ENCODE data around the gene ATP1B2. TPM values are rescaled to one million over a fixed set of nuclear protein-coding genes. Genes with fewer than 3 reads are reported as not detected.
"Not testable (repeated sequence)": the region's sequence is repeated elsewhere in the genome, so short reads cannot be mapped to it uniquely, and the experiment has no call there.

ATP1B2 gene
- total RNA-seq, 1 experiment from 2014 or later, result not detected

DNA sequence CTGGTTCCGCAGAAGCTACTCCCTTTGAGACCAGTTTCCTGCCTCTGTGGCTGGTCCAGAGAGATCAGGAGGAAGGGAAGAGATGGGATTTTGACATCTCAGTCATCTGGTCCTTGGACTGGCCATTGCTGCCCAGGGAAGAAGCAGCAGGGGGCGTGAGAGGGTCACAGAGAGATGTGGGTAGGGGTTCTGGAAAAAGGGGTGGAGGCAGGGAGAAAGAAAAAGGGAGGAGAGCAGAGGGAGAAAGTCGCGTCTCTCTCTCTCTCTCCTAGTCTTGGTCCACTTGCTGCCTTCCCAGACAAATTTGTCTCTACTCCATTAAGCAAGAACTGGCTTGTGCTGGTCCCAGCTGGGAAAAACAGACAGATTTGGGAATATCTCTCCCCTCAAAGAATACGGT, 16.3 kb upstream of the ATP1B2 start:
- no peak for DNase-seq (ENCODE audit: low spot score)

DNA sequence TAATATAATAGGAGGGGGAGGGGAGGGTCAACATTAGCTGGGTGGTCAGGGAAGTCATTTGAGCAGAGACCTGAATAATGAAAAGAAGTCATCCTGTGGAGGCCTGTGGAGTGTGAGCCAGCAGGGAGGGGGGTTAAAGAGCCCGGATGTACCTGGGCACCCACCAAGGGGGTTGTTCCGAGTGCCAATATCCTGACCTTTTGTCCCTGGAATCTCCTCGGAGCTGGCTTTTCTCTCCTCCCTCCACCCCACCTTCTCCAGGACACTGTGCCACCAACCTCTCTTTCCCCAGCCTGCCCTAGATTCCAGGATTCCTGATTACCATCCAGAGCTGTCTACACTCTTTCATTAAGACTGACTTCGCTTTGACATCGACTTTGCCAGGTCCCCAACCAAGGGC, 14.6 kb upstream of the ATP1B2 start:
- no peak for DNase-seq (ENCODE audit: low spot score)

DNA sequence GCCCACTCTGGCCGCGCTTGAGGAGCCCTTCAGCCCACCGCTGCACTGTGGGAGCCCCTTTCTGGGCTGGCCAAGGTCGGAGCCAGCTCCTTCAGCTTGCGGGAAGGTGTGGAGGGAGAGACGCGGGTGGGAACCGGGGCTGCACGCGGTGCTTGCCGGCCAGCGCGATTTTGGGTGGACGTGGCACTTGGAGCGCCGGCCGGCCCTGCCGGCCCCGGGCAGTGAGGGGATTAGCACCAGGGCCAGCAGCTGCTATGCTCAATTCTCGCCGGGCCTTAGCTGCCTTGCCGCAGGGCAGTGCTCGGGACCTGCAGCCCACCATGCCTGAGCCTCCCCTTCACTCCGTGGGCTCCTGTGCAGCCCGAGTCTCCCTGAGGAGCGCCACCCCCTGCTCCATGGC, 9.9 kb upstream of the ATP1B2 start:
- DNase-seq (ENCODE audit: low spot score), result no peak

DNA sequence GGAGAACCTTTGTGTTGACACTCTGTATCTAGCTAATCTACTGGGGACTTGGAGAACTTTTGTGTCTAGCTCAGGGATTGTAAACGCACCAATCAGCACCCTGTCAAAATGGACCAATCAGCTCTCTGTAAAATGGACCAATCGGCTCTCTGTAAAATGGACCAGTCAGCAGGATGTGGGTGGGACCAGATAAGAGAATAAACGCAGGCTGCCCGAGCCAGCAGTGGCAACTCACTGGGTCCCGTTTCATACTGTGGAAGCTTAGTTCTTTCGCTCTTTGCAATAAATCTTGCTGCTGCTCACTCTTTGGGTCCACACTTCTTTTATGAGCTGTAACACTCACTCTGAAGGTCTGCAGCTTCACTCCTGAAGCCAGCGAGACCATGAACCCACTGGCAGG, 9.1 kb upstream of the ATP1B2 start:
- not testable (repeated sequence) for DNase-seq (ENCODE audit: low spot score)

DNA sequence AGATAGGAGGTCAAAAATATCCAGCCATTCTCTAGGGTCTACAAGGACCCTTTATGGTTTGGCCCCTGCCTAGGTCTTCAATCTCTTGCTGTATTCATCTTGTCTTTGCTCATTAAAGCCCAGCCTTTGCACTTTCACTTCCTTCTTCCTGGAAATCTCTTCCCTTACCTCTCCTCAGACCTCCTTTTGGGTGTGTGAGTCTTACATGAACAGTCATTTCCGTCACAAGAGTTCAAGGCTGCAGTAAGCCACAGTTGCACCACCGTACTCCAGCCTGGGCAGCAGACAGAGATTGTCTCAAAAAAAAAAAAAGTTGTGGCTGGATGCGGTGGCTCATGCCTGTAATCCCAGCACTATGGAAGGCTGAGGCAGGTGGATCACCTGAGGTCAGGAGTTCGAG, 6.0 kb upstream of the ATP1B2 start:
- peak; percentile 18 for DNase-seq (ENCODE audit: low spot score)

DNA sequence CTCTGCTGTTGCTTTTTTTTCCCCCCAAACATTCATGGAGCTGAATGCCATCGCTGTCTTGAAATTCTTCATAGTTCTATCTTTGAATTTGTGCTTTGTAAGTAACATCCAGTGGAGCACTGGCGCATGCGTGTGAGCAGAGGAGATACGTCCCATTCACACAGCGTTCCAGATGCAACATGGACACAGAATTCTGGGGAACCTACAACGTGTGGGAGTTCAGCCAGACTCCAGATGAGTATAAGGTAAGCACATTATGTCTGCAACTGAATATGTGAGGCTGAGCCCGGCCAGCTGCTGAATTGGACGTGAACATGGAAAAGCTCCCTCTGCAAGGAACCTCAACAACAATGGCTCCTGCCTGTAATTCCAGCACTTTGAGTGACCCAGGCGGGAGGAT, 4.3 kb upstream of the ATP1B2 start:
- DNase-seq (ENCODE audit: low spot score), result no peak

DNA sequence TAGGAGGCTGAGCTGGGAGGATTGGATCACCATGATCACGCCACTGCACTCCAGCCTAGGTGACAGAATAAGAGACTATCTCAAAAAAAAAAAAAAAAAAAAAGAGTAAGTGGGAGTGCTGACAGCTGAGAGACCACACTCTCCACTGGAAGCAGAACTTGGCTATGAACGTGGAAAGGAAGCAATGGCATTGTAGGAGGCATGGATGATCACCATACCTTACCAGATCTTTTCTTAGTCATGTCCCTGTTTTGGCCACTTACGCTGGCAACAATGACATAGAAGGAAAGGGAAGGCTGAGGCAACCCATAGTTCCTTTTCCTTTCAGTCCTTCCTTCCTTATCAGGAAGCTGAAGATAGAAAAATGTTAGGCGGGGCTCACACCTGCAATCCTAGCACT, 3.7 kb upstream of the ATP1B2 start:
- DNase-seq (ENCODE audit: low spot score), result no peak

DNA sequence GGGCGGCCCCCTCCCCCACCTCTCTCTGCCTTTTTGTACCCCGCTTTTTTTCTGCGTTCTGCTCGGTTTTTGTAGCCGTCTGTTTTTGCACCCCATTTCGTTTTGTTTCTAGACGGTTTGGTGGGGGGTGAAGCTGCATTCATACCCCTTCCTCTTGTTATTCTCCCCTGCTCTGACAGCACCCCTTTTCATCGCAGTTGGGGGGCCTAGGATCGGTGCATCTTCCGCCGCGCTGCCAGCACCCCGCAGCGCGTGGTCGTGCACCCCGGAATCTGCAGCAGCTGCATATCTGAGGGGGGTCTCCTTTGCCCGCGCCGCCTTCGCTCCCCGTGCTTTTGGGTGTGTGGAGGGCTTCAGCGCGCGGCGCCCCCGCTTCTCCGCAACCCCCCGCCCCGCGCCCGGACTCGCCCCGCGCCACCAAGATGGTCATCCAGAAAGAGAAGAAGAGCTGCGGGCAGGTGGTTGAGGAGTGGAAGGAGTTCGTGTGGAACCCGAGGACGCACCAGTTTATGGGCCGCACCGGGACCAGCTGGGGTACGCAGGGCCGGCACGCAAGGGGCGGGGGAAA, 455 bp downstream of the ATP1B2 start:
- no peak for DNase-seq (ENCODE audit: low spot score)

DNA sequence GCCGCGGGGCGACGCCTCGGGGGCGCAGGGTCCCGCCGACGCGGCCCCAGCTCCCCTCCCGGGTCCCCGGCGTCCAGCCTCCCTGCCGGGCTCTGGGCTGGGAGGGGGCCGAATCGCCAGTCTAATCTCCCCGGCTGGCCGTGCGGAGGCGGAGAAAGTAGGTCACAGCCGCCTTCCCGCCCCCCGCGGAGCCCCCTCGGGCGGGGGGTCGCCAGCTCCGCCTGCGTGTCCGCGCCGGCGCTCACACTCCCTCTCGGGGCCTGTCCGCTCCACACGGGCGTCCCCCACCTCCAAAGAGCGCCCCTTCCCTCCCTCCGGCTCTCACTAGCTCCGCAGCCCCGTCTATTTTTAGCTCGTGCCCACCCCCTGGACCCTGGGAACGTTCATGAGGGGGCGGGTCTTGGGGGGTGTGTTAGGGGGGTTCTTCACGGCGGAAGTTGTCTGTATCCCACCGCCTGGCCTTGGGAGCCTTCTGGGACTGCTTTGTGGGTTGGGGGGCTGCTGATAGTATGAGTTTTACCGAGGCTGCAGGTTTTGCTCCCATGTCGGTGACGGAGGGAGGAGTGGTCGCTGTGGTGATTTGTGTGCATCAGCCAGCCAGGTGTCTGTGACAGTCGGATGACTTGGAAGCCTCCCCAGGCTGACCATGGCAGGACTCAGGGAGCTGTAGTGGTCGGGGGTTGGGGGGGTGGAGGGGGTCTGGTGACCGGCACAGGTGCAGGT, 1.1 kb downstream of the ATP1B2 start:
- DNase-seq (ENCODE audit: low spot score), result no peak

DNA sequence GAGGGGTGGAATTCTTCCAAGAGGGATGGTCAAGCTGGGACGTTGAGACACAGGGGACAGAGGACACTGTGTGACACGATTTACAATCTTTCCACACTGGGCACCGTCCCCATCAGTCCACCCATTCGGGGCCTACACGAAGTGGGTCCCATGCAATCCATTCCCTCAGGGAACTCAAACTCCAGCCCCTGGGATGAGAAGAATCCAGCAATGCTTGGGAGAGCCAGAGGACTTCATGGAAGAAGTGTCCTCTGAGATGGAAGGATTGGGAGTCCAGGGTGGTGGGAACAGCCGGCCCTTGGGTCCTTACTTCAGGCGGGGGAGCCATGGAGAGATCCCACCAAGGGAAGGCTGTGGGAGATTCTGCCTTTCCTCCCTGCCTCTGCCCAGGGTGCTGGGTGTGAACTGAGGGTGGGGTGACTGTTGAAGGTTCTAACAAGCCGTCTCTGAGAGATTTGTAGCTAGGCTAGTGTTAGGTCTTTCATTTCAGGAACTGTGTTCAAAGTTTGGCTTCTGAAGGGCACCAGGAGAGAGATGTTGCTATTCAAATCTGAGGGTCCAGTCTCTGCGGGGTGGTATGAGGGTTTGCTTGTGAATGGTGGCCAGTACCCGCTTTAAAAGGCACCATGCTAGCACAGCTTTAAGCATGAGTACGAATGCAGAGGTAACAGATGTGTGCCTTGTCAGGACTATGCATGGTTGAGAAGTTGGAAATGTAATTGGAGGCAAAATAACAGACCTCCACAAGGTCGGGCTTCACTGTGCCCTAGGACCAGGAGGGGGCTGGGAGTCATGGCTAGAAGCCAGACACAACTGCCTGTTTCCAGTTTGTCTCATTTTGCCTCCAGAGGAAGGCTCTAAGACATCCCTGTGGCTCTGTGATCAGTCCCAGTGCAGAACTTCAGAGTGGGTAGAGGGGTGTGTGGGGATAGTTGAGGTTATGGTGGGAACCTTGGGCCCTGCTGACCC, 1.9 kb downstream of the ATP1B2 start:
- DNase-seq (ENCODE audit: low spot score), result no peak

DNA sequence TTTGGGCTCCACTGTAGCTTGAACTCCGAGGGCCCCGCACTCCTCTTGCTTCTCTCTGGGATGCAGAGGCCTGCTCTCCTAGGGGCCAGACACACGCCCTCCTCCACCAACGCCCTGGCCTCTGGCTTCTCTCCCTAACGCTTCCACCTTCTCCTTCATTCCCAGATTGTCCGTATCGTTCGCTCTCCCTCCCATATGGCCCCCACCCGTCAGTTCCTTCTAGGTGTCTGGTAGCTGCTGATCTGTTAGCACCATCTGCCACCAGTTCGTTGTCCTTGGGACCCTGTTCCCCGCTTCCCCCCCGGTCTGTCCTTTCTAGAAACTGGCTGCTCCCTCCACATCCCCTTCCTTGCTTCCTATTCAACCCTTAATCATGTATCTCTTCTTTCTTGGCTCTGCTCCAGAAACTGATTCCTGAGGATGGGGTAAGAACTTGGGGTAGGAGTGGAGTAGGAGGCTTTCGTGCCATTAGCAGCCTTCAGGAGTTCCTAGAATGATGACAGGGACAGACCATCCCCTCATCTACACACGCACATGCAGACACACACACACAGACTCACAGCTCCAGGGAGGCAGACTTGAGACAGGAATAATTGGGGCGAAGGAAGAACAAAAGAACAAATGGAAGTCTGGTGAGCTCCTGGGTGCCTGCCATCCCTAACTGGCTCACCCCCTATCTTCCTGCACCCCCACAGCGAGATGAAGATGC, 4.3 kb downstream of the ATP1B2 start:
- DNase-seq (ENCODE audit: low spot score), result no peak

DNA sequence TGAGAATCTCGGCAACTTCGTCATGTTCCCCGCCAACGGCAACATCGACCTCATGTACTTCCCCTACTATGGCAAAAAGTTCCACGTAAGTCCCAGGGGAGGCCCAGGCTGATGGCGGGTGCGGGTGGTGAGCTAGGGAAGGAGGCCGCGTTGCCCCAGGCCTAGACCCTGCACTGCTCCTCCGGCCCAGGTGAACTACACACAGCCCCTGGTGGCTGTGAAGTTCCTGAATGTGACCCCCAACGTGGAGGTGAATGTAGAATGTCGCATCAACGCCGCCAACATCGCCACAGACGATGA, 4.8 kb downstream of the ATP1B2 start:
- DNase-seq (ENCODE audit: low spot score), result no peak

DNA sequence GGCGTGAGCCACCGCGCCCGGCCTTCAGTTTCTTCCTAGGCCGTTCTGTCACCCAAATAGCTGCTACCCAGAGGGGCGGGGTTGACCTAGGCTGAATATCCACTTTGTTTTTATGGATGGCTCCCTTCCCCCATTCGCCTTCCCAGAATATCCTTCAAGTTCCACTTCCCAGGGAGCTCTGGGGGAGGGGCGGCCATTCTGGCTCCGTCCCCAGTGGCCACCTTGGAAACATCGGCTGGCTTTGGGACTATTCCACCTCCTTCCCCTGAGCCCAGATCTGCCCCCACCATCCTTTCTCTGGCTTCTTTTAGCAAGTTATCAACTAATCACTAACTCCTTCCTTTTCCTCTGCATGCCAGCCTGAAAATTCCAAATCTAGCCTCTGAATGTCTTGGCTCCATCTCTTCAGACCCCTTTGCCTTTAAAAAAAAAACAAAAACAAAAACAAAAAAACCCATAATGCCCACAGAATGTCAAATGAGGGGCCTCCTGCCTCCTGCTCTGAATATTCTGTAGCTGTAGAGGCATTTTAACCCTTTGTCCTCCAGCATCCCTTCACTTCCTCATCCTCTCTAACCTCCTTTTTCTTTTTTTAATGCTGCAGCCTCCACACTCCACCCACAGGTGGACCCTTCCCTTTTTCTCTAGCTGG, 6.4 kb downstream of the ATP1B2 start:
- DNase-seq (ENCODE audit: low spot score), result no peak

DNA sequence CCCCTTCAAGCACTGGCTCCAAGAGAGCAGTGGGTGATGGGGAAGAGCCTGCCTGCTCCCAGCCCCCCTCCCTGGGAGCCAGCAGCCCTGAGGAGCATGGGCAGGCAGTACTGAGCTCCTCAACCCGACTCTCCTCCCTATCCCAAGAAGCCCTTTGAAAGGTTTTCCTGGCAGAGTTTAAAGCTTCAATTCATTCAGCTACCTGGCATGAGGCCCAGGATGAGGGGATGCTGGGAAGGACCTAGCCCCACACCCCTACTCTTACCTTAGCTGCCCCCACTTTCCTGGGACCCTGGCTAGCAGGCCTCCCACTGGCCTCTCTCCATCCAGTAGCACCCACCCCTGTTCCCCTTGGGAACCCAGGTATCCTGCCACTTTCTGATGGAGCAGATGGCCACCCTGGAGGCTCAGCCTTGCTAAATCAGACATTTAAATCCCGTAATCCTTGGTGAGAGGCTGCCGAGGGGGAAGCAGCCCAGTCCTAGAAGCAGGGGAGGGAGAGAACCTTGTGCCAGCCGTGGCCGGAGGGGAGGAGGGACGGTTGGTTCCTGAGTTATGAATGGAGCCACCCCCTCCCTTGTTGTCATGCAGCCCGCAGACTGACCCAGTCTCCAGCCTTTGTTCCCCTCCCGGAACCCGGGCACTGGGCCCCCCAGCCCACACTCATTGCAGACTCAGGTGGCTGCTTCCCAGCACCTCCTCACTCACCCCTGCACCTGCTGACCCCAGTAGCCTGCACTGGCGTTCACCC, 17.1 kb downstream of the ATP1B2 start:
- DNase-seq (ENCODE audit: low spot score), result no peak

DNA sequence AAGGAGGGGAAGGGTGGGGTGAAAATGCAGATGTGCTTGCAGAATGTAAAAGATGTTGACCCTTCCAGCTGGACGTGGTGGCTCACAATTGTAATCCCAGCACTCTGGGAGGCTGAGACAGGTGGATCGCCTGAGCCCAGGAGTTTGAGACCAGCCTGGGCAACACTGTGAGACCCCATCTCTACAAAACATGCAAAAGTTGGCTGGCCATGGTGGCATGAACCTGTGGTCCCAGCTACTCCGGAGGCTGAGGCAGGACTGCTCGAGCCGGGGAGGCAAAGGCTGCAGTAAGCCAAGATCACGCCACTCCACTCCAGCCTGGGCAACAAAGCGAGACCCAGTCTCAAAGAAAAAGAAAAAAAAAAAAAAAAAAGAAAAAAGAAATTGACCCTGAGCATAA, 17.8 kb downstream of the ATP1B2 start:
- DNase-seq (ENCODE audit: low spot score), result no peak

DNA sequence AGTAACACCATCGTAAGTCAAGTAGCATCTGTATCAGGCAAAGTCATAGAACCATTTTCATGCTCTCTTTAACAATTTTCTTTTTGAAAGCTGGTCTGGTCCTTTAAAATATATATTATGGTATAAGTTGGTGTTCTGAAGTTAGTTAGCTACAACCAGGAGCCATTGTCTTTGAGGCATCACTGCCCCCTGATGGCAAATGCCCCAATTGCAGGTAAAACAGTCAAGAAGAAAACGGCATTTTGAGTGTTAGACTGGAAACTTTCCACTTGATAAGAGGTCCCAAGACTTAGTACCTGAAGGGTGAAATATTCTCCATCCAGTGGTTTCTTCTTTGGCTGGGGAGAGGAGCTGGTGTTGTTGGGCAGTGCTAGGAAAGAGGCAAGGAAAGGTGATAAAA, 22.5 kb downstream of the ATP1B2 start:
- no peak for DNase-seq (ENCODE audit: low spot score)

DNA sequence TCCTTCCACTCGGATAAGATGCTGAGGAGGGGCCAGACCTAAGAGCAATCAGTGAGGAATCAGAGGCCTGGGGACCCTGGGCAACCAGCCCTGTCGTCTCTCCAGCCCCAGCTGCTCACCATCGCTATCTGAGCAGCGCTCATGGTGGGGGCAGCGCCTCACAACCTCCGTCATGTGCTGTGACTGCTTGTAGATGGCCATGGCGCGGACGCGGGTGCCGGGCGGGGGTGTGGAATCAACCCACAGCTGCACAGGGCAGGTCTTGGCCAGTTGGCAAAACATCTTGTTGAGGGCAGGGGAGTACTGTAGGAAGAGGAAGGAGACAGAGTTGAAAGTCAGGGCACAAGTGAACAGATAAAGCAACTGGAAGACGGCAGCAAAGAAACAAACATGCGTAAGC, 24.2 kb downstream of the ATP1B2 start:
- no peak for DNase-seq (ENCODE audit: low spot score)

DNA sequence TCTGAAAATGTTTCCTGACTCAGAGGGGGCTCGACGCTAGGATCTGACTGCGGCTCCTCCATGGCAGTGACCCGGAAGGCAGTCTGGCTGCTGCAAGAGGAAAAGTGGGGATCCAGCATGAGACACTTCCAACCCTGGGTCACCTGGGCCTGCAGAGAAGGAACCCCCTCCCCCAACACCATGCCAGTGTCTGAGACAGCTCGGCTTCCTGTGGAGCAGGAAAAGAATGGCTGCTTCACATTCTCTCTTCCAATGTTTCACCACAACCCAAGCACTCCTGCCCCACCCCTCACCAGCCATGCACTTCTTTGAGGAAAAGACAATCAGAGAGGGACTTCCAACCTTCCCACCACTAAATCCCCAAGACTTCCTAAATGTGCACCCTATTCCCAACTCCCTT, 25.8 kb downstream of the ATP1B2 start:
- no peak for DNase-seq (ENCODE audit: low spot score)

DNA sequence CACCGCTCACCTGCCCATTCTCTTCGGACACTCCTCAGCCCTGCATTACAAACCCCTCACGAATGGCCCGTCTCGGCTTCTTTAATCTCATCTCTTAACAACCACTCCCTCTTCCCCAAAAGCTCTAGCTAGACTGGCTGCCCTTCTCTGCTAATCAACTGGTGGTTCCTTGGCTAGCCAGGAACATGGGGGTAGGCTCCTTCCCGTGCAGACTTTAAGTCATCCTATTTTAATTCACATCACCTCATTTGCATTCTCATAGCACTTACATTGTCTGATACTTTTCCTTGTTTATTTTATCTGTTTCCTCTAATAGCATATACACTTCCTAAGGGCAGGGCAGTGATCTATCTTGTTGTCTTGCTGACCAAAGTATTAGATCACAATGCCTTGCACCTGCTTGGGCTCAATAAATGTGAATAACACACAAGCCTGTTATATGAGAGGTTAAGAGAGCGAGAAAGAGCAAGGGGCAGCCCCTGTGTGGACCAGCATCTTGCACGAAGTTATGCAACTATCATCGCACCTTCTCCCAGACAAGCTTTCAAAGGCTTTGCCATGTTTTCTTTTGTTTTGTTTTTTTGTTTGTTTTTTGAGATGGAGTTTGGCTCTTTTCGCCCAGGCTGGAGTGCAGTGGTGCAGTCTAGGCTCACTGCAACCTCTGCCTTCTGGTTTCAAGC, 26.8 kb downstream of the ATP1B2 start:
- DNase-seq (ENCODE audit: low spot score), result no peak

DNA sequence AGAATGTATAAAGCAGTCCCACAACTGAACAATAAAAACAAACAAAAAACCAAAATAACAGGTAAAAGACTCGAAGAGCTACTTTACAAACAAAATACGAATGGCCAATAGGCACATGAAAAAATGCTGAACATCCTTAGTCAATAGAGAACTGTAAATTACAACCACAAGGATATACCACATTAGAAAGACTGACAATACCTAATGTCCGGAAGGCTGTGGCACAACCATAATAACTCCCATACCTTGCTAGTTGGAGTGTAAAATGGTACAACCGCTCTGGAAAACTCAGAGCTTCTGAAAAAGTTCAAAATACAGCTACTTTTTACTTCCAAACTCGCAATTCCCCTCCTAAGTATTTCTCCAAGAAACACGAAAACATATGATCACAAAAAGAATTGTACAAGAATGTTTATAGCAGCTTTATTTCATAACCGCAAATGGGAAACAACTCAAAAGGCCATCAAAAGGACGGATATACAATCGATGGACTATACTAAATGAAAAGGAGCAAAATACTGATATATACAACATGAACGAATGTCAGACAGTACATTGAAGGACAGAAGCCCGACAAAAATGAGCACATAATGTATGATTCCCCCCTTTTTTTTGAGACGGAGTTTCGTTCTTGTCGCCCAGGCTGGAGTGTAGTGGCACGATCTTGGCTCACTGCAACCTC, 34.3 kb downstream of the ATP1B2 start:
- no peak for DNase-seq (ENCODE audit: low spot score)
